ENCODE results near the gene LMNA. TPM values are rescaled to one million over a fixed set of nuclear protein-coding genes. Genes with fewer than 3 reads are reported as not detected.

LMNA gene
- total and polyA plus RNA-seq, 10 of the 15 experiments (the other 5 are each of a cell fraction or from before 2014, with no cell fraction given): 0.42 to 334 (median 81.1) TPM

DNA sequence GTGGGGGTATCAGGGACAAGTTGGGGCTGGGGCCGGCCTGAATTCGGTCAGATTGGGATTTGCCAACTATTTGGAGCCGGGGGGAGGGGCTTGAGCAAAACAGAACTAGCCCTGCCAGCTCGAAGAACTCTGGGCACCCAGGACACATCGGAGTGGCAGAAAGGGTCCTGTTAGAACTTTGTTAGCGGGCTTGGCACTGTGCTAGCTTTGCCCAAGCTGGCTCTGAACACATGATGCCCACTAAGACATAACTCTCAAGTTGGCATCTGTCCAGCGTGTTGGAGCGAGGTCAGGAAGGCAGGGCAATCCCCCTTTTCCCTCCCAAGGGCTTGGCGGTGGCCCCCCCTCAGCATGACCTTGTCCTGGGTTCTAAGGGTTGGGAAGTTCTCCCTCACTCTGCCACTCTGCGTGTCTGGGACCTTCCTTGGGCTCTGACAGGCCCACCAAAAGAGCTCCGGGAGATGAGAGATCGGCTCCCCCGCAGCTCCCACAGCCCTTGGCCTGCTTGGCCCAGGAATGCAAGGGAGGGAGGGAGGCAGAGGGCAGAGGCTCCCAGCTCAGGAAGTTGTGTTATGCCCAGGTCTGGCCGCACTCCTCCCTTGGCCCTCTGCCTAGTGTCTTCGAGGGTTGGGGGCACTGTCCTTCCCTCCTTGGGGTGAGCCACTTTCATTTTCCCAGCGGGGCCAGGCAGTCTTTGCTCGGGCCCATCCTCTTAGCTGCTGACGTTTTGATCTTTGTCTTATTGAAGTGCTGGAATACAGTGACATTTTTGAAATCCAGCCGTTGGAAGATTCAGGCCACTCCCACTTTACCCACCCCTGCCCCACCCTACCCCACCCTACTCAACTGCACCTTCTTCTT, 1.2 kb downstream of the LMNA start (continued):
- TF ChIP-seq MYB (IDR thresholded peaks at IDR 0.05; ENCODE audit: borderline replicate concordance, low read depth, low read length) (no peak), HDGF (IDR thresholded peaks at IDR 0.05) (0 out of 2 replicates have a peak, but pooled peaks have one; percentile 14), CTCF (IDR thresholded peaks at IDR 0.05 in 2 of 3, conservative IDR thresholded peaks at IDR 0.05 in 1 of 3; ENCODE audit: control insufficient read depth in 2 of 3, extremely low read depth in 1 of 3, insufficient read depth in 1 of 3, low read depth in 3 of 3, low read length in 3 of 3) (no peak), ZNF622 (IDR thresholded peaks at IDR 0.05) (no peak), SRF (IDR thresholded peaks at IDR 0.05; ENCODE audit: low read depth in 2 of 2, low read length in 2 of 2) (no peak), EP300 (IDR thresholded peaks at IDR 0.05; ENCODE audit: borderline replicate concordance in 1 of 2, control insufficient read depth in 1 of 2, low read depth in 2 of 2, low read length in 2 of 2) (no peak), DPF2 (IDR thresholded peaks at IDR 0.05) (peak; percentile 14; the same call in 1 of the 2 replicates), NR2F1 (conservative IDR thresholded peaks at IDR 0.05) (peak; percentile 31; the same call in 1 of the 2 replicates), IKZF2 (IDR thresholded peaks at IDR 0.05) (peak in 1 of 2 experiments; percentile 18; a peak in 1 of 4 replicates), ETV6 (conservative IDR thresholded peaks at IDR 0.05 in 1 of 2, IDR thresholded peaks at IDR 0.05 in 1 of 2; ENCODE audit: borderline replicate concordance in 1 of 2, low read depth in 1 of 2) (no peak), SREBF2 (IDR thresholded peaks at IDR 0.05; ENCODE audit: low read length) (no peak), PAX5 (IDR thresholded peaks at IDR 0.05; ENCODE audit: borderline replicate concordance, low read depth, low read length) (no peak), GABPA (IDR thresholded peaks at IDR 0.05; ENCODE audit: low read depth) (no peak)
- TF ChIP-seq, protein P1, sequence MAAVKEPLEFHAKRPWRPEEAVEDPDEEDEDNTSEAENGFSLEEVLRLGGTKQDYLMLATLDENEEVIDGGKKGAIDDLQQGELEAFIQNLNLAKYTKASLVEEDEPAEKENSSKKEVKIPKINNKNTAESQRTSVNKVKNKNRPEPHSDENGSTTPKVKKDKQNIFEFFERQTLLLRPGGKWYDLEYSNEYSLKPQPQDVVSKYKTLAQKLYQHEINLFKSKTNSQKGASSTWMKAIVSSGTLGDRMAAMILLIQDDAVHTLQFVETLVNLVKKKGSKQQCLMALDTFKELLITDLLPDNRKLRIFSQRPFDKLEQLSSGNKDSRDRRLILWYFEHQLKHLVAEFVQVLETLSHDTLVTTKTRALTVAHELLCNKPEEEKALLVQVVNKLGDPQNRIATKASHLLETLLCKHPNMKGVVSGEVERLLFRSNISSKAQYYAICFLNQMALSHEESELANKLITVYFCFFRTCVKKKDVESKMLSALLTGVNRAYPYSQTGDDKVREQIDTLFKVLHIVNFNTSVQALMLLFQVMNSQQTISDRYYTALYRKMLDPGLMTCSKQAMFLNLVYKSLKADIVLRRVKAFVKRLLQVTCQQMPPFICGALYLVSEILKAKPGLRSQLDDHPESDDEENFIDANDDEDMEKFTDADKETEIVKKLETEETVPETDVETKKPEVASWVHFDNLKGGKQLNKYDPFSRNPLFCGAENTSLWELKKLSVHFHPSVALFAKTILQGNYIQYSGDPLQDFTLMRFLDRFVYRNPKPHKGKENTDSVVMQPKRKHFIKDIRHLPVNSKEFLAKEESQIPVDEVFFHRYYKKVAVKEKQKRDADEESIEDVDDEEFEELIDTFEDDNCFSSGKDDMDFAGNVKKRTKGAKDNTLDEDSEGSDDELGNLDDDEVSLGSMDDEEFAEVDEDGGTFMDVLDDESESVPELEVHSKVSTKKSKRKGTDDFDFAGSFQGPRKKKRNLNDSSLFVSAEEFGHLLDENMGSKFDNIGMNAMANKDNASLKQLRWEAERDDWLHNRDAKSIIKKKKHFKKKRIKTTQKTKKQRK (IDR thresholded peaks at IDR 0.05; ENCODE audit: low read depth, low read length): no peak
- TF ChIP-seq, protein P2, sequence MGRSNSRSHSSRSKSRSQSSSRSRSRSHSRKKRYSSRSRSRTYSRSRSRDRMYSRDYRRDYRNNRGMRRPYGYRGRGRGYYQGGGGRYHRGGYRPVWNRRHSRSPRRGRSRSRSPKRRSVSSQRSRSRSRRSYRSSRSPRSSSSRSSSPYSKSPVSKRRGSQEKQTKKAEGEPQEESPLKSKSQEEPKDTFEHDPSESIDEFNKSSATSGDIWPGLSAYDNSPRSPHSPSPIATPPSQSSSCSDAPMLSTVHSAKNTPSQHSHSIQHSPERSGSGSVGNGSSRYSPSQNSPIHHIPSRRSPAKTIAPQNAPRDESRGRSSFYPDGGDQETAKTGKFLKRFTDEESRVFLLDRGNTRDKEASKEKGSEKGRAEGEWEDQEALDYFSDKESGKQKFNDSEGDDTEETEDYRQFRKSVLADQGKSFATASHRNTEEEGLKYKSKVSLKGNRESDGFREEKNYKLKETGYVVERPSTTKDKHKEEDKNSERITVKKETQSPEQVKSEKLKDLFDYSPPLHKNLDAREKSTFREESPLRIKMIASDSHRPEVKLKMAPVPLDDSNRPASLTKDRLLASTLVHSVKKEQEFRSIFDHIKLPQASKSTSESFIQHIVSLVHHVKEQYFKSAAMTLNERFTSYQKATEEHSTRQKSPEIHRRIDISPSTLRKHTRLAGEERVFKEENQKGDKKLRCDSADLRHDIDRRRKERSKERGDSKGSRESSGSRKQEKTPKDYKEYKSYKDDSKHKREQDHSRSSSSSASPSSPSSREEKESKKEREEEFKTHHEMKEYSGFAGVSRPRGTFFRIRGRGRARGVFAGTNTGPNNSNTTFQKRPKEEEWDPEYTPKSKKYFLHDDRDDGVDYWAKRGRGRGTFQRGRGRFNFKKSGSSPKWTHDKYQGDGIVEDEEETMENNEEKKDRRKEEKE (IDR thresholded peaks at IDR 0.05): no peak
- TF ChIP-seq, protein P3, sequence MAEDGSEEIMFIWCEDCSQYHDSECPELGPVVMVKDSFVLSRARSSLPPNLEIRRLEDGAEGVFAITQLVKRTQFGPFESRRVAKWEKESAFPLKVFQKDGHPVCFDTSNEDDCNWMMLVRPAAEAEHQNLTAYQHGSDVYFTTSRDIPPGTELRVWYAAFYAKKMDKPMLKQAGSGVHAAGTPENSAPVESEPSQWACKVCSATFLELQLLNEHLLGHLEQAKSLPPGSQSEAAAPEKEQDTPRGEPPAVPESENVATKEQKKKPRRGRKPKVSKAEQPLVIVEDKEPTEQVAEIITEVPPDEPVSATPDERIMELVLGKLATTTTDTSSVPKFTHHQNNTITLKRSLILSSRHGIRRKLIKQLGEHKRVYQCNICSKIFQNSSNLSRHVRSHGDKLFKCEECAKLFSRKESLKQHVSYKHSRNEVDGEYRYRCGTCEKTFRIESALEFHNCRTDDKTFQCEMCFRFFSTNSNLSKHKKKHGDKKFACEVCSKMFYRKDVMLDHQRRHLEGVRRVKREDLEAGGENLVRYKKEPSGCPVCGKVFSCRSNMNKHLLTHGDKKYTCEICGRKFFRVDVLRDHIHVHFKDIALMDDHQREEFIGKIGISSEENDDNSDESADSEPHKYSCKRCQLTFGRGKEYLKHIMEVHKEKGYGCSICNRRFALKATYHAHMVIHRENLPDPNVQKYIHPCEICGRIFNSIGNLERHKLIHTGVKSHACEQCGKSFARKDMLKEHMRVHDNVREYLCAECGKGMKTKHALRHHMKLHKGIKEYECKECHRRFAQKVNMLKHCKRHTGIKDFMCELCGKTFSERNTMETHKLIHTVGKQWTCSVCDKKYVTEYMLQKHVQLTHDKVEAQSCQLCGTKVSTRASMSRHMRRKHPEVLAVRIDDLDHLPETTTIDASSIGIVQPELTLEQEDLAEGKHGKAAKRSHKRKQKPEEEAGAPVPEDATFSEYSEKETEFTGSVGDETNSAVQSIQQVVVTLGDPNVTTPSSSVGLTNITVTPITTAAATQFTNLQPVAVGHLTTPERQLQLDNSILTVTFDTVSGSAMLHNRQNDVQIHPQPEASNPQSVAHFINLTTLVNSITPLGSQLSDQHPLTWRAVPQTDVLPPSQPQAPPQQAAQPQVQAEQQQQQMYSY (CRISPR knock-in tag; IDR thresholded peaks at IDR 0.05): no peak

All from GM12878 (cell line).